Progenitor cell of endocrine pancreas (in vitro differentiated cells): ENCODE results near the gene C1QTNF4. TPM values are rescaled to one million over a fixed set of nuclear protein-coding genes. Genes with fewer than 3 reads are reported as not detected.

Experiments
- DNase-seq: peaks from one replicate; pipeline ENCODE4 v3.0.0; 2021; ENCODE audit warnings: low spot score; ENCODE audit not compliant: unreplicated experiment
- H3K27ac Mint-ChIP-seq: 2 replicates; pipeline ENCODE4 v1.8.0; 2021; ENCODE audit warnings: mild to moderate bottlenecking, moderate library complexity, mixed read lengths
- H3K27me3 Mint-ChIP-seq: 2 replicates; pipeline ENCODE4 v1.8.0; 2021; ENCODE audit warnings: mixed read lengths
- H3K36me3 Mint-ChIP-seq: 2 replicates; pipeline ENCODE4 v1.8.0; 2022; ENCODE audit warnings: mixed read lengths; ENCODE audit not compliant: insufficient read depth
- H3K4me1 Mint-ChIP-seq: 2 replicates; pipeline ENCODE4 v1.8.0; 2021; ENCODE audit warnings: low read depth, mixed read lengths
- H3K4me3 Mint-ChIP-seq: 2 replicates; pipeline ENCODE4 v1.8.0; 2021; ENCODE audit warnings: low read depth, mild to moderate bottlenecking, moderate library complexity, mixed read lengths
- H3K9me3 Mint-ChIP-seq: 2 replicates; pipeline ENCODE4 v1.8.0; 2021; ENCODE audit warnings: low read depth, mixed read lengths
- CTCF ChIP-seq: fragments of 200-600 bp; sonication (generic); IDR thresholded peaks from one replicate; pipeline ENCODE4 v1.5.0; 2021; ENCODE audit warnings: antibody characterized with exemption, mild to moderate bottlenecking; ENCODE audit not compliant: unreplicated experiment
- total RNA-seq: library from RNA; stranded (reverse); gene quantifications from 2 replicates; pipeline ENCODE4 v1.2.1, GENCODE V29; 2021

The C1QTNF4 gene
- total RNA-seq, 1 donor from 2014 or later = 2.5 TPM

DNA sequence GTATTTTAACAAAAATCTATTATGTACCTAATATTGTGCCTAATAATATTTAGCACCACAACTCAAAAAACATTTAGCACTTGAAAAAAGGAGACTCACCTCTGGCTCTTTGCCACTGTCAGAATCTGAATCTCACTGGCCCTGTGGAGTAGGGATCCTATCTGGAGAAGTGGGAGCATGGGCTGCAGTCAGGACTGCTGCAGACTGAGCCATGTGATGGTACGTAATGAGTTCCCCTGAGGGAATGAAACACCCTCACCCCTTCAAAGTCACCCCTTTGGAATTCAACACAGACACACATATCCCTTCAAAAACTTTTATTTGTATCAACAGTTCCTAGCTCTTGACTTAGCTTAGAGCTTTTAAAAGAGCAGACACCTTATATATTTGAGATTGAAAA lies 22.3 kb downstream of the C1QTNF4 start:
- H3K9me3 Mint-ChIP-seq = no peaks in the 10 kb centered on the region
- H3K36me3 Mint-ChIP-seq = peaks cover 17% of the 10 kb centered on the region
- TF ChIP-seq CTCF = no peak
- no peaks in the 10 kb centered on the region for H3K27me3 Mint-ChIP-seq
- no peaks in the 10 kb centered on the region for H3K4me1 Mint-ChIP-seq
- H3K4me3 Mint-ChIP-seq = no peak overlapping the region
- no peak for DNase-seq
- H3K27ac Mint-ChIP-seq = no peak overlapping the region

GRCh38 chr11:47571357-47571729 lies 22.9 kb downstream of the C1QTNF4 start:
- no peak overlapping the region for H3K27ac Mint-ChIP-seq
- H3K27me3 Mint-ChIP-seq = no peaks in the 10 kb centered on the region
- H3K36me3 Mint-ChIP-seq = peaks cover 17% of the 10 kb centered on the region
- no peak for DNase-seq
- H3K9me3 Mint-ChIP-seq = no peaks in the 10 kb centered on the region
- H3K4me3 Mint-ChIP-seq = no peak overlapping the region
- H3K4me1 Mint-ChIP-seq = peaks cover 5% of the 10 kb centered on the region
- no peak for TF ChIP-seq CTCF

- no peaks in the 10 kb centered on the region for H3K9me3 Mint-ChIP-seq
- no peak for DNase-seq
- H3K36me3 Mint-ChIP-seq = peaks cover 15% of the 10 kb centered on the region
- no peak overlapping the region for H3K27ac Mint-ChIP-seq
- no peak overlapping the region for H3K4me3 Mint-ChIP-seq
- H3K4me1 Mint-ChIP-seq = peaks cover 8% of the 10 kb centered on the region
- no peak for TF ChIP-seq CTCF
- no peaks in the 10 kb centered on the region for H3K27me3 Mint-ChIP-seq
Measured at GRCh38 chr11:47570651-47571356, 23.4 kb downstream of the C1QTNF4 start.

DNA sequence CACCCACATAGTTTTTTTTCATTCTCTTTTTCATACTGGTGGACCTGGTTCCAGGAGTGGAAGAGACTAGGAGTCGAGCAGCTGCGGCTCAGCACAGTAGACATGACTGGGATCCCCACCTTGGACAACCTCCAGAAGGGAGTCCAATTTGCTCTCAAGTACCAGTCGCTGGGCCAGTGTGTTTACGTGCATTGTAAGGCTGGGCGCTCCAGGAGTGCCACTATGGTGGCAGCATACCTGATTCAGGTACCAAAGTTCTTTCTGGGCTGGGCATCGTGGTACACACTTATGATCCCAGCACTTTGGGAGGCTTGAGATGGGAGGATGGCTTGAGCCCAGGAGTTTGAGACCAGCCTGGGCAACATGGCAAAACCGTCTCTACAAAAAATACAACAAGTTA lies 24.6 kb downstream of the C1QTNF4 start:
- Mint-ChIP-seq H3K4me1 (peaks cover 8% of the 10 kb centered on the region), H3K36me3 (peaks cover 13% of the 10 kb centered on the region), H3K27ac (no peak overlapping the region), H3K27me3 (no peaks in the 10 kb centered on the region), H3K4me3 (no peak overlapping the region), H3K9me3 (no peaks in the 10 kb centered on the region)
- no peak for DNase-seq
- TF ChIP-seq CTCF = no peak

GRCh38 chr11:47566149-47566698 lies 28.0 kb downstream of the C1QTNF4 start:
- no peak for DNase-seq
- peaks cover 8% of the 10 kb centered on the region for H3K4me1 Mint-ChIP-seq
- peak overlapping the region; percentile 93 for H3K27ac Mint-ChIP-seq
- no peak for TF ChIP-seq CTCF
- peak overlapping the region; percentile 86 for H3K4me3 Mint-ChIP-seq
- H3K9me3 Mint-ChIP-seq = no peaks in the 10 kb centered on the region
- no peaks in the 10 kb centered on the region for H3K27me3 Mint-ChIP-seq
- H3K36me3 Mint-ChIP-seq = peaks cover 4% of the 10 kb centered on the region
